Activated naive CD4-positive, alpha-beta T cell treated with anti-CD3 and anti-CD28 coated beads, Interleukin-2, amount 10 ng/mL, durations not matched to agents 7 days and 5 days (primary cell): ENCODE results near the gene GLYR1.
"Not testable (repeated sequence)": the region's sequence is repeated elsewhere in the genome, so short reads cannot be mapped to it uniquely, and the experiment has no call there.

Experiments used
- CTCF ChIA-PET: fragments of 350-600 bp; sonication (Branson Sonifier 250); formaldehyde crosslinking; loops from one replicate; lab custom pipeline; 2021; ENCODE audit warnings: antibody characterized with exemption; lab: Charles Lee
- DNase-seq: peaks from one replicate; pipeline ENCODE4 v3.0.0-alpha.2; 2020
- H3K27ac Mint-ChIP-seq: one replicate; pipeline ENCODE4 v1.8.0; 2021; ENCODE audit warnings: mild to moderate bottlenecking, moderate library complexity, mixed read lengths
- H3K27me3 Mint-ChIP-seq: one replicate; pipeline ENCODE4 v1.8.0; 2021; ENCODE audit warnings: mild to moderate bottlenecking, mixed read lengths
- H3K36me3 Mint-ChIP-seq: one replicate; pipeline ENCODE4 v1.8.0; 2021; ENCODE audit warnings: mixed read lengths
- H3K4me1 Mint-ChIP-seq: one replicate; pipeline ENCODE4 v1.8.0; 2021; ENCODE audit warnings: mixed read lengths
- H3K4me3 Mint-ChIP-seq: one replicate; pipeline ENCODE4 v1.8.0; 2021; ENCODE audit warnings: mild to moderate bottlenecking, moderate library complexity, mixed read lengths
- H3K9me3 Mint-ChIP-seq: one replicate; pipeline ENCODE4 v1.8.0; 2021; ENCODE audit warnings: mixed read lengths

GLYR1 gene

DNA sequence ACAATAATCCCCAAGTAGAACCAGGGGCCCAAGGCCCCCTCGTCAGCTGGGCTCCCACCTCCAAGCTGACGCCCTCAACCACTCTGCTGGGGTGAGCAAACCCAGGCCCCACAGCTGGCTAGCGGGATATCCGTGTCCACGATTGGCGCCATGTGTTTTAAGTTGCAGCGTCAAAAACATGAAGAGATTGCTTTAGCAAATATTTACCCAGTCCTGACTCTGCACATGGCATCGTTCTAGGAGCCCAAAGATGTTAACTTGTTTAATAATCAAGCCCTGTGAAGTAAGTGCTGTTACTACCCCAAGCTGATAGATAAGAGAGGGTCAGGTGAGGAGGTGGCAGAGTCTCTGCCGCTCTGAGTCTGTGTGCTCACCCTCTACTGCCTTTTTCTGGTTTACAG, 58.6 kb downstream of the GLYR1 start:
- H3K36me3 Mint-ChIP-seq = no peaks in the 10 kb centered on the region

DNA sequence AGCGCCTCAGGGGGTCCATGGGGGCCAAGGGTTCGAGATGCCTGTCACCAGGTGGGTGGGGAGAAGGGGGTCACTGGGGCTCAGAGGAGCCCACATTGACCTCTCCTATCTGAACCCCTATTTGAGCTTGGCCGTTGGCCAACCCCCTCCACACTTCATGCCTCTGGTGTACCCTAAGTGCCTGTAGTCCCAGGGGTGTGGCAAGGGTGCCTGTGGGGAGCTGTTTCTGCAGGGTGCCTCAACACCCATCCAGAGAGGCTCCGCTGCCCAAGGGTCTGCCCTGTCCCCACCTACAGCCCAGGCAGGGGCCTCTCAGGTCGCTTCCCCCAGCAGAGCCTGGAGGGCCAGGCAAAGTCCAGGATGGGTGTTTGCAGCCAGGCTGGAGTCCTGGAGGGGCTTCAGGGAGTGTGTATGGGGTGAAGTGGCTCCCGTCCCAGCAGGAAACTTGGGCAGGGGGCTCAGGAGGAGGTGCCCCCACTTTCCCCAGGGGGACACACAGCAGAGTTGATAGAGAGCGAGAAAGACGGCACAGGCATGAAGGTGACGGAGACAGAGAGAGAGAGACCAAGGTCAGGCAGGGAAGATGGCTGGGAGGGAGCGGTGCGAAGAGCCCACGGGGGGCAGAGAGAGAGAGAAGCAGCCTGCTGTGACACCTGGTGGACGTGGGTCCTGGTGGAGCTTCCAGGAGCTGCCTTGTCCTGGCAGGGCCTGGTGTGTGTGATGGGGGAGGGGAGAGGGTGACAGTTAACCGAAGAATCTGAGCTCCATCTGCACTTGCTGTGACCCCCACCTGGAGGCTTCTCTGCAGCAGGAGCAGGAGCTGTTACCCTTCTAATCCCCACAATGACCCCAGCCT, 59.2 kb downstream of the GLYR1 start, which contains the start of gene SEPTIN12:
Gene SEPTIN12 (minus strand): TSS at position 719 of the 856 bp plus-strand sequence. CDS start 700 bp downstream, at position 19.
- Mint-ChIP-seq H3K4me3 (no peak within 1 kb of the TSS), H3K4me1 (peaks cover 7% of the 10 kb centered on the region), H3K27ac (no peak within 1 kb of the TSS), H3K9me3 (no peaks in the 10 kb centered on the region), H3K27me3 (peaks cover 12% of the 10 kb centered on the region), H3K36me3 (no peaks in the 10 kb centered on the region)
- CTCF ChIA-PET = interaction anchor here (0.6 kb wide), 1 partner anchor 86 kb away, joined by 3 read pairs; no protein-coding TSS in a partner anchor
- no peak for DNase-seq

More for the DNA sequence above, 58.6 kb downstream of the GLYR1 start:
- Mint-ChIP-seq H3K9me3 (no peaks in the 10 kb centered on the region), H3K4me3 (no peak overlapping the region), H3K4me1 (peaks cover 7% of the 10 kb centered on the region), H3K27ac (no peak overlapping the region), H3K27me3 (peaks cover 12% of the 10 kb centered on the region)
- DNase-seq = no peak
- CTCF ChIA-PET = interaction anchor here (0.6 to 0.7 kb wide), 2 partner anchors 87 to 280 kb away, joined by 3 read pairs; no protein-coding TSS in a partner anchor

DNA sequence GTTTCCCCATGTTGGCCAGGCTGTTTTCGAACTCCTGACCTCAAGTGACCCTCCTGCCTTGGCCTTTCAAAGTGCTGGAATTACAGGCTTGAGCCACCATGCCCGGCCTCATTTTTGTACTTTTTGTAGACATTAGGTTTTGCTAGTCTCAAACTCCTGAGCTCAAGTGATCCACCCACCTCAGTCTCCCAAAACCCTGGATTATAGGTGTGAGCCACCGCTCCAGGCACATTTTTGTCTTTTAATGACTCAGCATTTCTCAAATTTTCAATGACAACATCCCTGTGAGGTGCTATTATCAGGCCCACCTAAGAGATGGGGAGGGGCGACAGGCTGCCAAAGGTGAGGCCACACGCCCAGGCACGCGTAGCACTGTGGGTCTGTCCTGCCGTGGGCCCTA, 60.0 kb downstream of the GLYR1 start:
- peaks cover 7% of the 10 kb centered on the region for H3K4me1 Mint-ChIP-seq
- H3K27ac Mint-ChIP-seq = no peak overlapping the region
- CTCF ChIA-PET = no interaction called here
- no peak overlapping the region for H3K4me3 Mint-ChIP-seq
- no peaks in the 10 kb centered on the region for H3K9me3 Mint-ChIP-seq
- no peaks in the 10 kb centered on the region for H3K36me3 Mint-ChIP-seq
- no peak for DNase-seq
- peaks cover 12% of the 10 kb centered on the region for H3K27me3 Mint-ChIP-seq

DNA sequence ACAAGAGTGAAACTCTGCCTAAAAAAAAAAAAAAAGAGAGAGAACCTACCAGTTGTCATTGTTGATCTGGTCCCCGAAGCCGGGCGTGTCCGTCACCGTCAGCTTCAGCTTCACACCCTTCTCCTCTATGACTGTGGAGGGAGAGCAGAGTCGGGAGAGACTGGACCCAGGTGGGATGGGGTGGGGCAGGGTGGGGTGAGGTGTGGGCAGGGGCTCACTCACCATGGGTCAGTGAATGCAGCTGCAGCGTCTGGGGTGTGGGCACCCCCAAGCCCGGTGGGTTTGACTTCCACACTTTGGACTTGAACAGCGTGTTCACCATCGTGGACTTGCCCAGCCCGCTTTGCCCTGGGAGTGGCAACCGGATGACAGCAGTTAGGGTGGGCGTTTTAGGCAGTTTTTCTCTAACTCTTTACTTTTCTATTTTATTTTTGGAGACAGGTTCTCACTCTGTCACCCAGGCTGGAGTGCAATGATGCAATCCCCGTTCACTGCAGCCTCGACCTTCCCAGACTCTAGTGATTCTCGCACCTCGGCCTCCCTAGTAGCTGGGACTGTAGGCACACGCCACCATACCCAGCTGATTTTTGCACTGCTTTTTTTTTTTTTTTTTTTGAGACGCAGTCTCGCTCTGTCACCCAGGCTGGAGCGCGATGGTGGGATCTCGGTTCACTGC, 61.2 kb downstream of the GLYR1 start:
- CTCF ChIA-PET = no interaction called here
- H3K27me3 Mint-ChIP-seq = peaks cover 11% of the 10 kb centered on the region
- H3K4me1 Mint-ChIP-seq = peaks cover 3% of the 10 kb centered on the region
- H3K27ac Mint-ChIP-seq = peak overlapping the region; percentile 45
- no peaks in the 10 kb centered on the region for H3K36me3 Mint-ChIP-seq
- no peak for DNase-seq
- H3K9me3 Mint-ChIP-seq = no peaks in the 10 kb centered on the region
- no peak overlapping the region for H3K4me3 Mint-ChIP-seq

DNA sequence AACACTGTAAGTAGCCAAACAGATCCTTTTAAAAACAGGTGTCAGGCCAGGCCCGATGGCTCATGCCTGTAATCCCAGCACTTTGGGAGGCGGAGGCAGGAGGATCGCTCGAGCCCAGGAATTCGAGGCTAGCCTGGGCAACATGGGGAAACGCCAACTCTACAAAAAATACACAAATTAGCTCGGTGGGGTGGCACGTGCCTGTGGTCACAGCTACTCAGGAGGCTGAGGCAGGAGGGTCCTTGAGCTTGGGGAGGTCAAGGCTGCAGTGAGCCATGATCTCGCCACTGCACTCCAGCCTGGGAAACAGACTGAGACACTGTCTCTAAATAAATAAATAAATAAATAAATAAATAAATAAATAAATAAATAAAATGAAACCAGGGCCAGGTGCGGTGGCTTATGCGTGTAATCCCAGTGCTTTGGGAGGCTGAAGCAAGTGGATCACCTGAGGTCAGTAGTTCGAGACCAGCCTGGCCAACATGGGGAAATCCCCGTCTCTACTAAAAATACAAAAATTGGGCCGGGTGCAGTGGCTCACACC, 62.6 kb downstream of the GLYR1 start:
- DNase-seq, H3K9me3 Mint-ChIP-seq, H3K36me3 Mint-ChIP-seq, CTCF ChIA-PET, H3K27ac Mint-ChIP-seq, H3K4me1 Mint-ChIP-seq, H3K27me3 Mint-ChIP-seq, H3K4me3 Mint-ChIP-seq: not testable (repeated sequence)

DNA sequence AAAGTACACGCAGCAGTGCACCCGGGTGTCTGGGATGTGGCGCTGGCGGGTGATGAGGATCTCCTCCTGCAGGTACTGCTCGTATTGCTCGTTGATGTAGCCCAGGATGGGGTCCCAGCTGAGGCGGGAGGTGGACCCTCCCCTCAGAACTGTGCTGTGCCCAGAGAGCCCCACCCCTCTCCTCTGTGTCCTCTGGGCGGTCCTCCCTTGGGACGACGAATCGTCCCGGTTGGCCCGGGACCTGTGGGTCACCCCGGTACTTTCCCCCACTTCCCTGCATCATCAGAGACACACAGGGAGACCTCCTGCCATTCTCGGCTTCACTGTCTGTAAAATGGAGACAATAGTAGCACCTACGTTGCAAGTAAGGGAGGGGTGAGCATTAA, 63.1 kb downstream of the GLYR1 start:
- no peak overlapping the region for H3K27ac Mint-ChIP-seq
- CTCF ChIA-PET = no interaction called here

DNA sequence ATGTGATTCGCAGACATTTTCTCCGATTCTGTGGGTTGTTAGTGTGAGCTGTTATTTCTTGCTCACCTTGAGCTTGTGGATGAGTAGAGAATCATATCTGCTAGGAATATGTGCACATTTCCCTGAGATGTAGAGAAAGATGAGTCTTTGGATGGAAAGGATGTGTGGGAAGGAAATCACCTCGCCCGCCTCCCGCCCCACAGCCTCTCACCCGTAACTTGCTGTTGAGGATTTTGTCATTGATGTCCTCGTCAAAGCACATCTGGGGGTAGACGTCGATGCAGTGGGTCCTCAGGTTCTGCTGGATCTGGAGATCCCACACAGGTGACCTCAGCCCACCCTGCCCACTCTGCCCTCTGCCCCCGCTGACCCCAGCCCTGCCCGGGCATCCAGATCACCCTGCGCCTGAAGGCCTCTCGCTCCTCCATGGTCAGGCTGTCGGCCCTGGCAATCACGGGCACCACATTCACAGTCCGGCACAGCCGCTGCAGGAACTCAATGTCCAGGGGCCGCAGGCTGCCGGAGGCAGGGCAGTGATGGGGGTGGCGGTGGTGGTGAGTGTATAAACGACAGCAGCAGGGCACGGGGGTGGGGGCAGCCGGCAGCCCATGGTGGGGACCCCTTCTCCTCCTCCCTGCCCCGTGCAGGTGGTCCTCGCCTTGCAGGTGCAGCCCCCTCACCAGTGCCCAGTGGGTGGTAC, 63.7 kb downstream of the GLYR1 start:
- CTCF ChIA-PET = no interaction called here
- Mint-ChIP-seq H3K36me3 (no peaks in the 10 kb centered on the region), H3K27ac (no peak overlapping the region), H3K4me1 (no peaks in the 10 kb centered on the region), H3K4me3 (no peak overlapping the region), H3K27me3 (peaks cover 4% of the 10 kb centered on the region), H3K9me3 (no peaks in the 10 kb centered on the region)
- DNase-seq = no peak

More for the DNA sequence above, 63.1 kb downstream of the GLYR1 start:
- DNase-seq = no peak
- no peaks in the 10 kb centered on the region for H3K9me3 Mint-ChIP-seq
- no peak overlapping the region for H3K4me3 Mint-ChIP-seq
- H3K27me3 Mint-ChIP-seq = peaks cover 4% of the 10 kb centered on the region
- no peaks in the 10 kb centered on the region for H3K36me3 Mint-ChIP-seq
- H3K4me1 Mint-ChIP-seq = no peaks in the 10 kb centered on the region

DNA sequence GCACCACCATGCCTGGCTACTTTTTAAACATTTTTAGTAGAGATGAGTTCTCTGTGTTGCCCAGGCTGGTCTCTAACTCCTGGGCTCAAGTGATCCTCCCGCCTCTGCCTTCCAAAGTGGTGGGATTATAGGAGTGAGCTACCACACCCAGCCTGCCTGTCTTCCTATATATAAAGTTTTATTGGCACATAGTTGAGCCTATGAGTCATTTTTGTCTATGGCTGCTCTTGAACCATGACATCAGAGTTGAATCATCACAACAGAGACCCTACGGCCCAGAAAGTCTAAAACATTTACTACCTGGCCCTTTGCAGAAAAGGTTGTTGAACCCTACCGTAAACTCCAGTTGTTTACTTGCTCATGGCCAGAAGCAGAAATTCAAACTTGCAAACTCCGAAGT, 66.9 kb downstream of the GLYR1 start:
- Mint-ChIP-seq H3K4me1 (no peaks in the 10 kb centered on the region), H3K9me3 (no peaks in the 10 kb centered on the region), H3K27ac (no peak overlapping the region), H3K36me3 (no peaks in the 10 kb centered on the region), H3K4me3 (no peak overlapping the region), H3K27me3 (peaks cover 4% of the 10 kb centered on the region)
- DNase-seq = no peak
- CTCF ChIA-PET = no interaction called here

DNA sequence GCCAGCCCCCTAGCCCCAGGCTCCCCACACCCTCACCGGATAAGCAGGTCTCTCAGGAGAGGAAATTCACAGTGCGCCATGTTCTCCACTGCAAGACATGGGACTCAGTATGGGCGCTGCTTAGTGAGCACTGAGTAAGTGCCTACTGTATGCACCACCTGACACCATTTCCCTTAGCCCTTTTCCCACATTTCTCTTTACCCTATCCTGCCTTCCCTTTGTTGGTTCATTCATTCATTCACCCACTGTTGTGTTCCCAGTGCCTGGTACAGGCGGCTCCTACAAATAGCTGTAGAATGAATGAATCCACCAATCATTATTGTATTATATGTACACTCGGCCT, 69.1 kb downstream of the GLYR1 start:
- no peak for DNase-seq
- no peaks in the 10 kb centered on the region for H3K9me3 Mint-ChIP-seq
- H3K27me3 Mint-ChIP-seq = no peaks in the 10 kb centered on the region
- H3K4me1 Mint-ChIP-seq = no peaks in the 10 kb centered on the region
- CTCF ChIA-PET = no interaction called here
- no peak overlapping the region for H3K4me3 Mint-ChIP-seq
- no peak overlapping the region for H3K27ac Mint-ChIP-seq
- H3K36me3 Mint-ChIP-seq = no peaks in the 10 kb centered on the region

DNA sequence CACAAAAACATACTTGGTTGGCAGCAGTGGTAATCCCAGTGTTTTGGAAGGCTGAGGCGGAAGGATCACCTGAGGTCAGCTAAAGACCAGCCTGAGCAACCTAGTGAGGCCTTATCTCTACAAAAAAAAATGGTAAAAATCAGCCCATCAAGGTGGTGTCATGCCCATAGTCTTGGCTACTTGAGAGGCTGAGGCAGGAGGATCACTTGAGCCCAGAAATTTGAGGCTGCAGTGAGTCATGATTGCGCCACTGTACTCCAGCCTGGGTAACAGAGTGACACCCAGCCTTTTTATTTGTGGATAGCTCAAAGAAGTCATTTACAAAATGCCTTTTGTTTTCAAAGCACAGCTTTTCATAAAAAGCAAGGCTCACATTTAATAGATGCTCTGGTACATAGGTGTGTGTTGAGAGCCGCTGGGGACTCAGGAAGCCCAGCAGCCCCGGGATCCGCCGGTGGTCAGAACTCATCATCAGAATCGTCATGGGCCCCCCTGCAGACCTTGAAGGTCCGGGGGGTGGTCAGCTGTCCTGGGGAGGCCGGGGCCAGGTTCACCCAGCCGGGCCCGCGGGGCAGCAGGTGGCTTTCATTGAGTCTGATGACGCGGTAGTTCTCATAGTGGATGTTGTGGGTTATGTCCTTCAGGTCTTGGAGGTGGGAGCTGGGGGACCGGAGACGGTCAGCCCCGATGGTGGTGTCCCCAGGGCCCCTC, 69.6 kb downstream of the GLYR1 start:
- CTCF ChIA-PET = no interaction called here

DNA sequence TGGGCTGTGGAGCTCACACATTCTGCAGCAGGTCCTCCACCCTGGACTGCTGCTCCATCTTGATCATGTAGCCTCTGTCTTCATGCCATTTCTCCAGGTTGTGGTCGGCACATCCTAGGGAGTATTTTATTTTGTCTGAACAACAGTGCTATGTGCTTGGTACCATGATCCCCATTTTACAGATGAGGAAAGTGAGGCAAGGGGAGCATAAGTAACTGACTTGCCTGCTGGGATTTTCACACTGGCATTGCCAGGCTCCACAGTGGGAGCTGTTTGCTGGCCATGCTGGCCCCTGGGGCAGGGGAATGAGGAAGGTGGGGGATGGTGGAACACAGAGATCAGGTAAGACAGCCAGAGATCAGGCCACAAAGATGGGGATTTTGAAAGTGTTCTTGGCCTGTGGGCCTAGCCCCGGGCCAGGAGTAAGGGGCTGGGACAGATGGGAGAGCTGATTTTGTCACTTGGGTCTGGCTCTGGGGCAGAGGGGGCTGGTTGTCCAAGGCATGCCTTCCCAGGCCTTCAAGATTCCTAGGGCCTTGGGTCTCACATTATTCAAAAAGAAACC, 70.9 kb downstream of the GLYR1 start:
- H3K27me3 Mint-ChIP-seq = no peaks in the 10 kb centered on the region
- H3K4me1 Mint-ChIP-seq = no peaks in the 10 kb centered on the region
- no peaks in the 10 kb centered on the region for H3K36me3 Mint-ChIP-seq
- no peak overlapping the region for H3K4me3 Mint-ChIP-seq
- H3K9me3 Mint-ChIP-seq = no peaks in the 10 kb centered on the region
- CTCF ChIA-PET = no interaction called here
- peak overlapping the region; percentile 42 for H3K27ac Mint-ChIP-seq
- DNase-seq = no peak

More for the DNA sequence above, 69.6 kb downstream of the GLYR1 start:
- Mint-ChIP-seq H3K36me3 (no peaks in the 10 kb centered on the region), H3K9me3 (no peaks in the 10 kb centered on the region), H3K27me3 (no peaks in the 10 kb centered on the region), H3K4me3 (no peak overlapping the region), H3K4me1 (no peaks in the 10 kb centered on the region), H3K27ac (no peak overlapping the region)
- no peak for DNase-seq

DNA sequence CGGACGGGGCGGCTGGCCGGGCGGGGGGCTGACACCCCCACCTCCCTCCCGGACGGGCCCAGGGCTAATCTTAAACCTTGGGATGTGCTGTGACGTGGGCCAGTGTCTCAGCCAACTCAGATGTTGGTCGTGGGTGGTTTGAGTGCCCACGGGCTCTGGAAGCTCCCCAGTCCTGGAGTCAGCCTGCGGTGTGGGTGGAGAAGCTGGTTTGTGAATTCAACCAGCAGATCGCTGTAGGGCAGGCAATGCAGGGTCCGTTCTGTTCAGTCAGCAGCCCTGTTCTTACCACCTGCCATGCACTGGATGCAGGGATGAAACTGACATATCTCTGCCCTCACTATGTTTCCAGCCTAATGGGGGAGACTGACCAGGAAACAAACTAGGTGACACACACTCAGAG, 72.1 kb downstream of the GLYR1 start:
- no peaks in the 10 kb centered on the region for H3K4me1 Mint-ChIP-seq
- no peaks in the 10 kb centered on the region for H3K9me3 Mint-ChIP-seq
- CTCF ChIA-PET = no interaction called here
- no peak overlapping the region for H3K4me3 Mint-ChIP-seq
- no peak for DNase-seq
- H3K27ac Mint-ChIP-seq = no peak overlapping the region
- no peaks in the 10 kb centered on the region for H3K36me3 Mint-ChIP-seq
- no peaks in the 10 kb centered on the region for H3K27me3 Mint-ChIP-seq

DNA sequence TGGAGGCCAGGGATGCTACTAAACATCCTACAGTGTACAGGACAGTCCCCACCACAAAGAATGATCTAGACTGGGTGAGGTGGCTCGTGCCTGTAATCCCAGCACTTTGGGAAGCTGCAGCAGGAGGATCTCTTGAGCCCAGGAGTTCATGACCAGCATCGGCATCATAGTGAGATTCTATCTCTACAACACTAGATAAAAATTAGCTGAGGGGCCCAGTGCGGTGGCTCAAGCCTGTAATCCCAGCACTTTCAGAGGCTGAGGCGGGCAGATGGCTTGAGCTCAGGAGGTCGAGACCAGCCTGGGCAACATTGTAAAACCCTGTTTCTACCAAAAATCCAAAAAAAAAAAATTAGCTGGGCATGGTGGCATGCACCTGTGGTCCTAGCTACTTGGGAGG, 74.7 kb downstream of the GLYR1 start:
- no peak overlapping the region for H3K4me3 Mint-ChIP-seq
- peaks cover 1% of the 10 kb centered on the region for H3K36me3 Mint-ChIP-seq
- DNase-seq = no peak
- H3K9me3 Mint-ChIP-seq = no peaks in the 10 kb centered on the region
- H3K27me3 Mint-ChIP-seq = peaks cover 4% of the 10 kb centered on the region
- CTCF ChIA-PET = interaction anchor here (1.4 kb wide), 1 partner anchor 148 kb away, joined by 3 read pairs; the partner anchor contains the start of gene MGRN1
- H3K4me1 Mint-ChIP-seq = peaks cover 20% of the 10 kb centered on the region
- no peak overlapping the region for H3K27ac Mint-ChIP-seq
